Panc1 (cell line): Measurements from ENCODE around the gene LDB3. TPM values are rescaled to one million over a fixed set of nuclear protein-coding genes. Genes with fewer than 3 reads are reported as not detected.

Experiments
- ATAC-seq: fragments of 200-7000 bp; cut with Tn5 transposase; 2 replicates; pipeline ENCODE4 v1.9.1; 2020; ENCODE audit warnings: mild to moderate bottlenecking, moderate library complexity
- BruUV-seq: library from RNA; stranded (reverse); fragments of 400-500 nt; replicated peaks from 2 replicates; lab custom pipeline; 2021; lab: Mats Ljungman, UMichigan
- CTCF ChIA-PET: fragments of 300-600 bp; sonication (Branson Sonifier 250); formaldehyde crosslinking; loops from one replicate; lab custom pipeline; 2022; ENCODE audit warnings: antibody characterized with exemption; lab: Charles Lee
- POLR2A ChIA-PET: fragments of 300-600 bp; sonication (Branson Sonifier 250); formaldehyde crosslinking; loops from one replicate; lab custom pipeline; 2022; ENCODE audit warnings: antibody characterized with exemption; lab: Charles Lee
- DNase-seq: peaks from one replicate; pipeline ENCODE4 v3.0.0-alpha.2; 2010; ENCODE audit warnings: low read depth, low spot score
- H3K27ac ChIP-seq: 2 replicates; pipeline ENCODE4 v1.5.1; 2011; ENCODE audit warnings: mild to moderate bottlenecking, low read length, inconsistent platforms
- H3K27me3 ChIP-seq: fragments of 200-500 bp; sonication (Bioruptor generic); 2 replicates; pipeline ENCODE4 v1.6.0; 2014; ENCODE audit warnings: low read length, inconsistent platforms; ENCODE audit not compliant: control insufficient read depth, insufficient read depth
- H3K36me3 ChIP-seq: fragments of 200-500 bp; sonication (Bioruptor generic); 2 replicates; pipeline ENCODE4 v1.5.1; 2014; ENCODE audit warnings: inconsistent platforms, mild to moderate bottlenecking, low read length, moderate library complexity; ENCODE audit not compliant: control insufficient read depth, insufficient read depth
- H3K4me1 ChIP-seq: 2 replicates; pipeline ENCODE4 v1.5.1; 2011; ENCODE audit warnings: inconsistent platforms, mild to moderate bottlenecking, low read length, moderate library complexity; ENCODE audit not compliant: control insufficient read depth, insufficient read depth
- H3K4me3 ChIP-seq, 2 experiments: 2 replicates each; pipeline ENCODE4 v1.5.1; 2011 to 2012; ENCODE audit warnings: low read depth in 2 of 2, low read length in 2 of 2, mild to moderate bottlenecking in 2 of 2, inconsistent platforms in 1 of 2, moderate library complexity in 1 of 2
- H3K9me3 ChIP-seq: fragments of 200-500 bp; sonication (Bioruptor generic); 2 replicates; pipeline ENCODE4 v1.5.1; 2014; ENCODE audit warnings: low read depth, mild to moderate bottlenecking, inconsistent platforms, low read length, moderate library complexity; ENCODE audit not compliant: control insufficient read depth, insufficient read depth
- CTCF ChIP-seq: fragments of 450-650 bp; IDR thresholded peaks from 2 replicates; pipeline ENCODE4 v1.5.1; 2017; ENCODE audit warnings: mild to moderate bottlenecking
- POLR2AphosphoS5 ChIP-seq: IDR thresholded peaks from 2 replicates; pipeline ENCODE4 v1.6.1; 2012; ENCODE audit warnings: mild to moderate bottlenecking, low read depth, low read length, moderate library complexity
- REST ChIP-seq, 2 experiments: IDR thresholded peaks; 2 replicates each; pipeline ENCODE4 v1.6.1; 2011 to 2012; ENCODE audit warnings: low read depth in 2 of 2, control low read depth in 1 of 2, low read length in 1 of 2, mild to moderate bottlenecking in 1 of 2, moderate library complexity in 1 of 2; ENCODE audit not compliant: insufficient read depth in 1 of 2
- SIN3A ChIP-seq: IDR thresholded peaks from 2 replicates; pipeline ENCODE4 v1.6.1; 2012; ENCODE audit warnings: low read depth, mild to moderate bottlenecking, low read length, moderate library complexity, borderline replicate concordance; ENCODE audit not compliant: insufficient read depth
- TCF7L2 ChIP-seq: IDR thresholded peaks from 2 replicates; pipeline ENCODE4 v1.6.1; 2011; ENCODE audit warnings: mild to moderate bottlenecking, low read depth, low read length, inconsistent platforms
- in situ Hi-C: cut with HindIII; loops from 2 replicates; pipeline ENCODE4 v1.10.0; 2016; ENCODE audit warnings: low sequenced_read_pairs, low pct_unique_long_range_greater_than_20kb
- intact Hi-C: fragments of 100-400 bp; cut with micrococcal nuclease; formaldehyde crosslinking; loops from one replicate; pipeline ENCODE4 v1.10.0; 2022; ENCODE audit not compliant: unreplicated experiment
- total RNA-seq: library from RNA; stranded (reverse); gene quantifications from one replicate; pipeline ENCODE4 v1.2.1, GENCODE V29; 2021; ENCODE audit not compliant: unreplicated experiment

Gene LDB3
- total RNA-seq, 1 experiment from 2014 or later, result 0.15 TPM

- Histone ChIP-seq H3K27me3 (no peaks in the 10 kb centered on the region; the same call in 1 of the 2 replicates), H3K4me1 (no peaks in the 10 kb centered on the region), H3K27ac (no peak overlapping the region), H3K4me3 (no peak overlapping the region), H3K9me3 (no peaks in the 10 kb centered on the region), H3K36me3 (no peaks in the 10 kb centered on the region)
- ChIA-PET CTCF (no interaction called here), POLR2A (no interaction called here)
- TF ChIP-seq TCF7L2, result no peak
- no peak for TF ChIP-seq REST (IDR thresholded peaks at IDR 0.05; ENCODE audit: insufficient read depth in 1 of 2, low read depth in 2 of 2, low read length in 1 of 2)
- TF ChIP-seq CTCF, result no peak
- DNase-seq, result no peak
- in situ Hi-C loops, result no loop called here
- intact Hi-C loops, result no loop called here
- ATAC-seq, result no peak
- no TSS peak for BruUV-seq
These were observed 58.3 kb downstream of the LDB3 start for GRCh38 chr10:86726677-86726999.

GRCh38 chr10:86727470-86727869 lies 59.2 kb downstream of the LDB3 start:
- intact Hi-C loops (no loop called here), in situ Hi-C loops (no loop called here)
- no peaks in the 10 kb centered on the region for H3K36me3 ChIP-seq
- BruUV-seq, result no TSS peak
- ATAC-seq, result no peak
- H3K4me3 ChIP-seq, result no peak overlapping the region
- DNase-seq, result no peak
- POLR2A ChIA-PET, result no interaction called here
- no peak overlapping the region for H3K27ac ChIP-seq
- no peaks in the 10 kb centered on the region for H3K4me1 ChIP-seq
- H3K27me3 ChIP-seq, result no peaks in the 10 kb centered on the region
- no peaks in the 10 kb centered on the region for H3K9me3 ChIP-seq
- CTCF ChIA-PET, result no interaction called here
- TF ChIP-seq CTCF, result no peak
- TF ChIP-seq TCF7L2, result no peak
- no peak for TF ChIP-seq REST (IDR thresholded peaks at IDR 0.05; ENCODE audit: insufficient read depth in 1 of 2, low read depth in 2 of 2, low read length in 1 of 2)
- TF ChIP-seq SIN3A, result no peak
- TF ChIP-seq POLR2AphosphoS5, result no peak
